ENCODE measurements around the gene ITGA6.

Gene ITGA6

GRCh38 chr2:172462373-172462848 is 35.0 kb downstream of the ITGA6 start:
- Histone ChIP-seq H3K27ac (no peak overlapping the region), H4K20me1 (peaks cover 0 to 3% (median 0%) of the 10 kb centered on the region in 11 experiments; a peak in 3 of 22 replicates), H3K27me3 (no peaks in the 10 kb centered on the region), H3K9me3 (replicated peaks in 1 of 11) (no peaks in the 10 kb centered on the region), H3K4me2 (peak overlapping the region; percentile 31 to 72 (median 58)), H3K9ac (no peak overlapping the region; a peak in 1 of 22 replicates), H3K36me3 (no peaks in the 10 kb centered on the region), H3K4me1 (peaks cover 32 to 54% (median 48%) of the 10 kb centered on the region in 10 experiments), H3K4me3 (no peak overlapping the region)
- TF ChIP-seq Cebpa-rat (IDR thresholded peaks at IDR 0.05), result no peak

- no peak overlapping the region for H3K27ac ChIP-seq
- H4K20me1 ChIP-seq, result peaks cover 0 to 3% (median 0%) of the 10 kb centered on the region in 11 experiments; a peak in 3 of 22 replicates
- H3K9ac ChIP-seq, result no peak overlapping the region; a peak in 1 of 22 replicates
- peak overlapping the region; percentile 31 to 72 (median 58); a peak in 21 of 22 replicates for H3K4me2 ChIP-seq
- TF ChIP-seq Cebpa-rat (IDR thresholded peaks at IDR 0.05), result no peak
- H3K4me3 ChIP-seq, result no peak overlapping the region
- H3K9me3 ChIP-seq (replicated peaks in 1 of 11), result no peaks in the 10 kb centered on the region
- H3K36me3 ChIP-seq, result no peaks in the 10 kb centered on the region
- H3K27me3 ChIP-seq, result no peaks in the 10 kb centered on the region
- H3K4me1 ChIP-seq, result peaks cover 32 to 49% (median 44%) of the 10 kb centered on the region in 10 experiments
Measured at GRCh38 chr2:172462849-172463381, 35.5 kb downstream of the ITGA6 start.

- Histone ChIP-seq H3K27me3 (no peaks in the 10 kb centered on the region), H3K9me3 (replicated peaks in 1 of 11) (no peaks in the 10 kb centered on the region), H3K9ac (no peak overlapping the region), H3K4me1 (peaks cover 32 to 48% (median 44%) of the 10 kb centered on the region in 10 experiments), H3K36me3 (no peaks in the 10 kb centered on the region), H3K4me3 (no peak overlapping the region), H3K27ac (no peak overlapping the region), H4K20me1 (peaks cover 0 to 3% (median 0%) of the 10 kb centered on the region in 11 experiments; a peak in 3 of 22 replicates), H3K4me2 (no peak overlapping the region)
- no peak for TF ChIP-seq Cebpa-rat (IDR thresholded peaks at IDR 0.05)
Measured at GRCh38 chr2:172464400-172465129, 37.2 kb downstream of the ITGA6 start.

GRCh38 chr2:172465417-172466334 is 38.3 kb downstream of the ITGA6 start:
- Histone ChIP-seq H4K20me1 (peaks cover 0 to 3% (median 0%) of the 10 kb centered on the region in 11 experiments; a peak in 3 of 22 replicates), H3K27ac (no peak overlapping the region), H3K4me2 (no peak overlapping the region; a peak in 1 of 22 replicates), H3K4me1 (peaks cover 23 to 37% (median 35%) of the 10 kb centered on the region in 10 experiments), H3K9ac (no peak overlapping the region), H3K4me3 (no peak overlapping the region), H3K36me3 (no peaks in the 10 kb centered on the region), H3K27me3 (no peaks in the 10 kb centered on the region), H3K9me3 (replicated peaks in 1 of 11) (no peaks in the 10 kb centered on the region)
- TF ChIP-seq Cebpa-rat (IDR thresholded peaks at IDR 0.05), result no peak

- Histone ChIP-seq H3K27ac (no peak overlapping the region), H3K4me3 (no peak overlapping the region), H3K9me3 (replicated peaks in 1 of 11) (no peaks in the 10 kb centered on the region), H4K20me1 (no peaks in the 10 kb centered on the region; a peak in 3 of 22 replicates), H3K4me2 (no peak overlapping the region), H3K36me3 (peaks cover 0 to 6% (median 0%) of the 10 kb centered on the region in 11 experiments; a peak in 2 of 22 replicates), H3K27me3 (no peaks in the 10 kb centered on the region), H3K4me1 (peaks cover 11 to 20% (median 18%) of the 10 kb centered on the region in 10 experiments), H3K9ac (no peak overlapping the region)
- no peak for TF ChIP-seq Cebpa-rat (IDR thresholded peaks at IDR 0.05)
Measured at GRCh38 chr2:172467382-172467781, 40.0 kb downstream of the ITGA6 start.

GRCh38 chr2:172470958-172471922 is 43.9 kb downstream of the ITGA6 start:
- H4K20me1 ChIP-seq, result no peaks in the 10 kb centered on the region
- H3K9ac ChIP-seq, result no peak overlapping the region
- H3K4me1 ChIP-seq, result no peaks in the 10 kb centered on the region
- H3K36me3 ChIP-seq, result peaks cover 0 to 12% (median 0%) of the 10 kb centered on the region in 11 experiments; a peak in 3 of 22 replicates
- no peaks in the 10 kb centered on the region for H3K27me3 ChIP-seq
- no peak overlapping the region for H3K27ac ChIP-seq
- no peak overlapping the region for H3K4me2 ChIP-seq
- no peak overlapping the region for H3K4me3 ChIP-seq
- no peaks in the 10 kb centered on the region for H3K9me3 ChIP-seq (replicated peaks in 1 of 11)
- TF ChIP-seq Cebpa-rat (IDR thresholded peaks at IDR 0.05), result no peak

GRCh38 chr2:172472446-172473033 is 45.2 kb downstream of the ITGA6 start:
- H3K27ac ChIP-seq, result no peak overlapping the region
- H3K36me3 ChIP-seq, result peaks cover 0 to 12% (median 0%) of the 10 kb centered on the region in 11 experiments; a peak in 3 of 22 replicates
- H3K4me1 ChIP-seq, result no peaks in the 10 kb centered on the region
- no peak for TF ChIP-seq Cebpa-rat (IDR thresholded peaks at IDR 0.05)
- no peak overlapping the region for H3K4me2 ChIP-seq
- H3K4me3 ChIP-seq, result no peak overlapping the region
- no peaks in the 10 kb centered on the region for H4K20me1 ChIP-seq
- no peaks in the 10 kb centered on the region for H3K9me3 ChIP-seq (replicated peaks in 1 of 11)
- no peak overlapping the region for H3K9ac ChIP-seq
- no peaks in the 10 kb centered on the region for H3K27me3 ChIP-seq

- Histone ChIP-seq H3K36me3 (peaks cover 0 to 14% (median 0%) of the 10 kb centered on the region in 11 experiments; a peak in 5 of 22 replicates), H3K4me2 (no peak overlapping the region), H3K4me3 (no peak overlapping the region), H3K4me1 (no peaks in the 10 kb centered on the region), H4K20me1 (no peaks in the 10 kb centered on the region), H3K9me3 (replicated peaks in 1 of 11) (no peaks in the 10 kb centered on the region), H3K27ac (no peak overlapping the region), H3K9ac (no peak overlapping the region), H3K27me3 (no peaks in the 10 kb centered on the region)
- TF ChIP-seq Cebpa-rat (IDR thresholded peaks at IDR 0.05), result no peak
Measured at GRCh38 chr2:172473167-172473566, 45.8 kb downstream of the ITGA6 start.
